Fibroblast of upper back skin (primary cell): Measurements from ENCODE around the gene PIAS4.

Experiments used
- DNase-seq: peaks from one replicate; pipeline ENCODE4 v3.0.0-alpha.2; 2013

Gene PIAS4

GRCh38 chr19:4060621-4061177, 53.2 kb downstream of the PIAS4 start:
- no peak for DNase-seq

GRCh38 chr19:4061178-4061682, 53.7 kb downstream of the PIAS4 start:
- DNase-seq, result no peak

- no peak for DNase-seq
Observed at GRCh38 chr19:4061683-4062418, 54.3 kb downstream of the PIAS4 start.

- DNase-seq, result no peak
Observed at GRCh38 chr19:4062419-4063368, 55.2 kb downstream of the PIAS4 start.

GRCh38 chr19:4063369-4064148, 56.0 kb downstream of the PIAS4 start:
- DNase-seq, result no peak

GRCh38 chr19:4064149-4064495, 56.6 kb downstream of the PIAS4 start:
- no peak for DNase-seq

- no peak for DNase-seq
Observed at GRCh38 chr19:4064496-4065260, 57.1 kb downstream of the PIAS4 start.

GRCh38 chr19:4065430-4066175, 58.1 kb downstream of the PIAS4 start:
- DNase-seq, result peak; percentile 98

GRCh38 chr19:4066176-4066606, 58.7 kb downstream of the PIAS4 start:
- DNase-seq, result no peak

- DNase-seq, result peak; percentile 74
Observed at GRCh38 chr19:4066682-4067395, 59.3 kb downstream of the PIAS4 start, which contains the start of gene ZBTB7A. TSS of gene ZBTB7A (minus strand) at chr19:4066899. CDS start at chr19:4055232, 11,667 bp downstream.

- no peak for DNase-seq
Observed at GRCh38 chr19:4067396-4068046, 60.0 kb downstream of the PIAS4 start.

GRCh38 chr19:4068047-4068966, 60.8 kb downstream of the PIAS4 start:
- no peak for DNase-seq

GRCh38 chr19:4069331-4069959, 61.9 kb downstream of the PIAS4 start:
- DNase-seq, result no peak

GRCh38 chr19:4071610-4072009, 64.1 kb downstream of the PIAS4 start:
- DNase-seq, result no peak

GRCh38 chr19:4075373-4075772, 67.8 kb downstream of the PIAS4 start:
- no peak for DNase-seq

GRCh38 chr19:4077007-4077374, 69.5 kb downstream of the PIAS4 start:
- no peak for DNase-seq

GRCh38 chr19:4077800-4078684, 70.5 kb downstream of the PIAS4 start:
- no peak for DNase-seq
